Measurements from ENCODE around the gene IFIT5.

Gene IFIT5, protein sequence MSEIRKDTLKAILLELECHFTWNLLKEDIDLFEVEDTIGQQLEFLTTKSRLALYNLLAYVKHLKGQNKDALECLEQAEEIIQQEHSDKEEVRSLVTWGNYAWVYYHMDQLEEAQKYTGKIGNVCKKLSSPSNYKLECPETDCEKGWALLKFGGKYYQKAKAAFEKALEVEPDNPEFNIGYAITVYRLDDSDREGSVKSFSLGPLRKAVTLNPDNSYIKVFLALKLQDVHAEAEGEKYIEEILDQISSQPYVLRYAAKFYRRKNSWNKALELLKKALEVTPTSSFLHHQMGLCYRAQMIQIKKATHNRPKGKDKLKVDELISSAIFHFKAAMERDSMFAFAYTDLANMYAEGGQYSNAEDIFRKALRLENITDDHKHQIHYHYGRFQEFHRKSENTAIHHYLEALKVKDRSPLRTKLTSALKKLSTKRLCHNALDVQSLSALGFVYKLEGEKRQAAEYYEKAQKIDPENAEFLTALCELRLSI

DNA sequence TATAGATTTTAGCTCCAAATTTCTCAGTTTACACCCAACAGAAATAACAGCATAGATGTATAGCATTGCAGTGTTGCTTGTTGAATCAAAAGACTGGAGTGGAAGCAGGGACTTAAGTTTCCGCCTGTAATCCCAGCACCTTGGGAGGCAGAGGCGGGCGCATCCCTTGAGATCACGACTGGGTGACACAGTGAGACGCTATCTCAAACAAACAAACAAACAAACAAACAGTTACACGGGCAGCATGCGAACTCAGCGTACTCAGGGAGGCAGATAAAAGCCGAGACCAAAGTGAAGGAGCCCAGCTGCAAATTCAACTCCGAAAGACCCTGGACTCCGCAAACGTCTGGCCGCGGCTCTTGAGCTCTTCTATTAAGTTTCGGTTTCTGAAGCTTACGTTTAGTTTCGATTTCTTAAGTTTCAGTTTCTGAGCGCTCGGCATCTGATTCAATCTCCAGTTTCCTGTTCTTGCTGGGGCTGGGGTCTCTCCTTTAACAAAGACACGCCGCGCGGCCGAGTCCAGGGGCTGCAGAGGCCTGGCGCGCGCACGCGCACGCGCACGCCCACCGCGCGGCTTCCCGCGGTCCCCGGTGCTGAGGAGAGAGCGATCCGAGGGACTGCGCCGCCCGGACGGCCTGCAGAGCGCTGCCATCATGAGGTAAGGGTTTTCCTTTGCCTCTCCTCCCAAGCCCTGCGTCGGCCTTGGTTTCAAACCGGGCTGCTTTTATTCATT is at the start of gene IFIT5:
IFIT5 (plus strand) TSS at position 423 of the 733 bp plus-strand sequence; CDS start at position 654, 231 bp downstream.
- H3K36me3 ChIP-seq (ENCODE audit: insufficient read depth, low read length) = 0 out of 2 replicates have a peak, but pooled peaks cover 2% of the 10 kb centered on the region
- peaks cover 10% of the 10 kb centered on the region; the same call in 1 of the 2 replicates for H3K4me1 ChIP-seq (ENCODE audit: insufficient read depth, low read length)
- peak within 1 kb of the TSS; percentile 76 for H3K9ac ChIP-seq (ENCODE audit: low read depth, low read length)
- no peaks in the 10 kb centered on the region for H3K9me3 ChIP-seq (ENCODE audit: control insufficient read depth, insufficient read depth, low read length)

DNA sequence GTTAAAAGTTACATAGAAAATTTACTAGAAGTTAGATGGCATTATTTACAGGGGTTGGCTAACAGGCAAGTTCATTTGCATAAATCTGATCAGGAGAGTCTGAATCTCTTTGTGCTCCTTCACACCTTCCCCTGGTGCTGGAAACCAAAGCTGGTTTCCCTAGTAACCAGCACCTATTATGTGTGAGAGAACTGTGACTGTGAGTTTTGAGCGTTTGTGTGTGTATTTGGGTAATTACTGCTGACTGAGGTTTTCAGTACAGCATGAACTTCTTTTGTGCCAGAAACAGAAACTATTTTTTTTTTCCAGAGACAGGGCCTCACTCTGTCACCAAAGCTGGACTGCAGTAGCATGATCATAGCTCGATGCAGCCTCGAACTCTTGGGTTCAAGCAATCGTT is 46.8 kb upstream of the IFIT5 start:
- Histone ChIP-seq H3K4me1 (ENCODE audit: insufficient read depth, low read length) (0 out of 2 replicates have a peak, but pooled peaks cover 5% of the 10 kb centered on the region), H3K9me3 (ENCODE audit: control insufficient read depth, insufficient read depth, low read length) (no peaks in the 10 kb centered on the region), H3K9ac (ENCODE audit: low read depth, low read length) (no peak overlapping the region), H3K36me3 (ENCODE audit: insufficient read depth, low read length) (no peaks in the 10 kb centered on the region)

DNA sequence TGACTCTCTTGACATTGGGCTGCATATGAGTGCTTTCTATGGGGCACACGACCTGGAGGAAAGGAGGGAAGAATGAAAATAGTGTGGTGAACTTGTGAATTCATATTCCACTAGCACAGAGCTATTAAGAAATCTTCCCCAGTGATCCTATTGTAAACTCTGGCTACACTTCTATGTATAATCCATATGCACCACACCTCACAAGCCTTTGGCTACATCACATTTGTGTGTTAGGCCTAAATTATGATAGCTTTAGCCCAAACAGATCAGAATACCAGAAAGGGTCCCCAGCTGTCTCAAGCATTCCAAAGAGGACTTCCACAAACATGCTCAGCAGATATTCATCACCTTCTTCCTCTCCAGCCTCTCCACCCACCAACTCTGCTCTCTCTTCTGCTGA is 46.2 kb upstream of the IFIT5 start:
- no peaks in the 10 kb centered on the region for H3K36me3 ChIP-seq (ENCODE audit: insufficient read depth, low read length)
- no peak overlapping the region for H3K9ac ChIP-seq (ENCODE audit: low read depth, low read length)
- H3K4me1 ChIP-seq (ENCODE audit: insufficient read depth, low read length) = 0 out of 2 replicates have a peak, but pooled peaks cover 5% of the 10 kb centered on the region
- no peaks in the 10 kb centered on the region for H3K9me3 ChIP-seq (ENCODE audit: control insufficient read depth, insufficient read depth, low read length)

DNA sequence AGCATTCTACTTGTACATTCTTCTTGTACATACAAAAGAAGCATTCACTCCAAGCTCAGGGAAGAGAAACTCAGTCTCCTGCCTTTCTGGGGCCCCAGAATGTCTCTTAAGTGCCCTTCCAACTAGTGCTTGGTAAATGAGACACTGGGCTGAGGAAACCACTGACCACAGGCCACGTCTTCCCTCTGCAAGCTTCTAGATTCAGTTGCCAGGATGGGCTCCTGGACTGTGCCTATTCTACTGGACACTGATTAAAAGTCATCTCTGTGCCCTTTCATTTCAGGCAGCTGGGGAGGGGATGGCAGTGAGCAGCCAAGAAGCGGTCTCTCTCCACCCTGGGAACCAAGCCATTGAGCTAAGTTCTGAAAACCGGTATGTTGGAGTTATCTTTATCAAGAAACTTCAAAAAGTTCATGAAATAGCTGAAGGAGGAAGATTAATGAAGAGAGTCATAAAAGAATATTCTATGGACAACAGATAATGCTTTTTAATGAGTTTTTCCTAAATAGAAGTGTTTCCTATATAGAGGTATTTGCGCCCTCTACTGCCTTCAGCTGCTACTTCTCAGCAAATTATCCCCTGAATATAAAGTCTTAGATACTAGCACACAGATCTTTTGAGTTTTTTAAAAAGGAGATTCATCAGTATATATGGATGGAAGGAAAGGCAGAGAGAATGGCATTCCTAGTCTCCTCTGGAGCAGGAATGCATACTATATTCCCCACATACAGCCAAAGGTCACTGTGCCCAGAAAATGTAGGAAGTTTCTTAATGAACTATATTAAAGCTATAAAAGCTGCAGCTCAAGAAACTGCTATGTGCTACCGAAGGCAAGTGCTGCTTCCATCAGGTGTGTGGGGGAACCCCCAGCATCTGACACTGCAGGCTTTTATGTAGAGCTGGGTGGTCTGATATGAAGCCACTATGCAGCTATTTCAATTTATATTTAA is 44.9 kb upstream of the IFIT5 start:
- no peak overlapping the region for H3K9ac ChIP-seq (ENCODE audit: low read depth, low read length)
- no peaks in the 10 kb centered on the region for H3K36me3 ChIP-seq (ENCODE audit: insufficient read depth, low read length)
- no peaks in the 10 kb centered on the region for H3K9me3 ChIP-seq (ENCODE audit: control insufficient read depth, insufficient read depth, low read length)
- 0 out of 2 replicates have a peak, but pooled peaks cover 5% of the 10 kb centered on the region for H3K4me1 ChIP-seq (ENCODE audit: insufficient read depth, low read length)

DNA sequence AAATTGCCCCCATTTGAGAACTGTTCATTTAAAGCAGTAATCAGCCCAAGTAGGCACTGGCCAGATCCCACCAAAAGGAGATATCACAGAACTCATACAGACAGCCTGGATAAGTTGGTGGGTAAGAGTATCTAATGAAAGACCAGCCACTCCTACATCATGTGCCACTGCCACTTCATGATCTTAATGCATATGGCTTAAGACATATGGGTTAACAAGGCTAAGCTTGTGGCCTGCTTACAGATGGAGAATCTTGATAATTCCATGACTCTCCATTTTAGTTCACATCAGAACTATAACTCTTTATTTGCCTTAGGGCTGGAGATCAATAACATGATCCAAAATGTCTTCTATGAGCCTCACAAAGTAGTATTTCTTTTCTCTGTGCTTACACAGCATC is 43.3 kb upstream of the IFIT5 start:
- Histone ChIP-seq H3K9me3 (ENCODE audit: control insufficient read depth, insufficient read depth, low read length) (no peaks in the 10 kb centered on the region), H3K9ac (ENCODE audit: low read depth, low read length) (no peak overlapping the region), H3K36me3 (ENCODE audit: insufficient read depth, low read length) (no peaks in the 10 kb centered on the region), H3K4me1 (ENCODE audit: insufficient read depth, low read length) (0 out of 2 replicates have a peak, but pooled peaks cover 5% of the 10 kb centered on the region)

DNA sequence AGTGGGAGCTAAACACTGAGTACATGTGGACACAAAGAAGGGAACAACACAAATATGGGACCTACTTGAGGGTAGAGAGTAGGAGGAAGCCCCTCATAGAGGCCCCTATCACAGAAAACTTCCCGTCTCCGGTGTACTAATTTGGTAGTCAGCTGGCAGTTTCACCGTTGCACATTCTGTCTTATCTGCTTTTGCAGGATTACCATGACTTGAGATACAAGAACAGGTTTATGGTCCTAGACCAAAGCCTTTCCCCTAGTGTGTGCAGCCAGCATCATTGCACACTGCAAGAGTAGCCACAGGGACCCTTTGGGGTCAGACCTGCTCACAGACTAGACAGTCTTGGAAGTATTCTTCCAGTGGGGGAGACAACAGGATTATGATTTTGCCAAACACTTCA is 42.4 kb upstream of the IFIT5 start:
- Histone ChIP-seq H3K4me1 (ENCODE audit: insufficient read depth, low read length) (0 out of 2 replicates have a peak, but pooled peaks cover 5% of the 10 kb centered on the region), H3K9me3 (ENCODE audit: control insufficient read depth, insufficient read depth, low read length) (no peaks in the 10 kb centered on the region), H3K36me3 (ENCODE audit: insufficient read depth, low read length) (no peaks in the 10 kb centered on the region), H3K9ac (ENCODE audit: low read depth, low read length) (no peak overlapping the region)

DNA sequence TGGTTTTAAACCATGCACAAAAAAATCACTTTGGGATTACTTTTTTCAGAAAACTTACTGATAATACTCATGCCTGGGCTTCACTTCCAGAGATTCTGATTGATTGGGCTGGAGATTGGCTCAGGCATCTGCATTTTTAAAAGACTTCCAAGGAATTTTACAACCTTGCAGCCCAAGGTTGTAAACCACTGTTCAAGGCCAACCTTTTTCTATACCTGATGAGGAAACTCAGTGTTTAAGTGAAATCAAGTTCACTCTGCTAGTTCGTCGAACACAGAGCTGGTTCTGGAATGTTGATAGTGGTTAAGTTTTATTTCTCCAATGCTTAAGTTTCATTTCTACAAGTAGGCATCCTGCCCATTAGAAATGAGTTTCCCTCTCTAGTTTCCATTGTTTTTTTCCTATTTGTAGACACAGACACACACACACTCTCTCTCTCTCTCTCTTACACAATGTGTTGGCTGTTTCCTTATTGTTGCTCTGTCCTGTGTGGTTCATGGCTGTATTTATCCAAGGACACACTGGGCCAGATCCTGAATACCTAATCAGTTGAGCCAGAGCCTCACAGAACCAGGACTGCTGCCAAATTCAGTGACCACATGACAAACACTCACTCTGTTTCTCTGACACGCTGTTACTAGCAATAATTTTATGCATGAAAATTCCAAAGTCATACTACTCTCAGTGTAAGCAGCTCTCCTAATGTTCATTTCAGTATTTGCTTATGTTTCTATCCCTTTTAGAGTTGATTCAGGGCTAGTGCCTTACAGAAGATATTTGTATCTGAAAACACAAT is 40.3 kb upstream of the IFIT5 start:
- Histone ChIP-seq H3K36me3 (ENCODE audit: insufficient read depth, low read length) (no peaks in the 10 kb centered on the region), H3K9ac (ENCODE audit: low read depth, low read length) (no peak overlapping the region), H3K4me1 (ENCODE audit: insufficient read depth, low read length) (no peaks in the 10 kb centered on the region), H3K9me3 (ENCODE audit: control insufficient read depth, insufficient read depth, low read length) (no peaks in the 10 kb centered on the region)

DNA sequence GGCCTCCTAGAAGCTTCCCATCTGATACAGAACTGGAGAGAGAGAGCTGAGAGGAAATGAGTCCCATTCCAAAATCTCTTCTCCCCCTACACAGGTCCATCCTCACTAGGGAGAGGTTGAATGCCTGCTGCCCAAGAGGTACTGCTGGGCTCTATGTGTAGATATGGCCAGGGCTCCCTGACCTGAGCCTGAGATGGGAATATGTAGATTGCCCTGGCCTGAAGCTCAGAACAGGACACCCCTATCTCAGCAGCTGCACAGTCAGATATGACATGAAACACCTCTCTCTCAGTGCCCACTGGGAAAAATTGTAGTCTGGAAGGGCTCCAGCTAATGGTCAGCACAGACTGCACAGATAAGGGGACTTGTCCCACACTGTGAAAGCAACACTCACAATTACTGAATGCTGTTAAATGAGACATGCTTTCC is 39.6 kb upstream of the IFIT5 start:
- Histone ChIP-seq H3K9me3 (ENCODE audit: control insufficient read depth, insufficient read depth, low read length) (no peaks in the 10 kb centered on the region), H3K4me1 (ENCODE audit: insufficient read depth, low read length) (no peaks in the 10 kb centered on the region), H3K36me3 (ENCODE audit: insufficient read depth, low read length) (no peaks in the 10 kb centered on the region), H3K9ac (ENCODE audit: low read depth, low read length) (no peak overlapping the region)

DNA sequence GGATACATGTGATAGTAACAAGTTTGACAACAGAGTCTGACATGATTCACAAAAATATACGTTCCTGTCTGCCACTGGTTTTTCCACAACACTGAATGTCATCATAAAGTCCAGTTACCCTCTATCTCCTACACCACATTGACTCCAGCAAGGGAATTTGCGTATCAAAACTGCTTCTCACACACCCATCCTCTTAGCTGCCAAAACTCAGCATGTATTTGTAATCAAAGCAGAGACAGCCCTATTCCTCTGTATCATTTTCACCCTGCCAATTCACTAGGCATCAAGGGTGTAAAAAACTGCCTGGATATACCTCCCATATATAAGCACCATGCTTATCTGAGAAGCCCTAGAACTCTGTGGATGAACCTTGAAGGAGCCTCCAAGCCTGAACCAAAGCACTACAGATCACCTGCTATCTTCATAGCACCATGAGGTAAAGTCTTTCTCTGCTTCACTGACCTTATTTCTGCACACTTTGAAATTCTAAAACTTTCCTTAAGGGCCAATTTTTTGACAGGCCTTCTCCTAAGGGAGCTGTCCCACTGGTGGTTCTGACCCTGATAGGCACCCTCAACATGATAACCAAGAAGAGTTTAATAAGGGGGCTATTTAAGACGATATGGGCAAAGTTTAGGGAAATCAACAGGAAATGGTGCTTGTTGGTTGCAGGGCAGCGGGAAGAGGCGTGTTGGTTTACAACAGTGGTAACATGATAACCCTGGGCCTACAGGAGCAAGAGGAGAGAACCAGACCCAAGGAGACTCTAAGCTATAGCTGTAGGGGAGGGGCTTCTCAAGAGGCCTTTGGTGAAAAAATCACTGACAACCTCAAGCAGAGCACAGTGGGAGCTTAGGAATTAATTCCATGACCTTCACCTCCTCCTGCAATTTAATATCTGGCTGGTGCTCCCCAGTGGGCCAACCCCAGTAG is 36.4 kb upstream of the IFIT5 start, which contains the start of gene IFIT1B:
IFIT1B (plus strand) TSS at position 352 of the 933 bp plus-strand sequence; CDS start at position 432, 80 bp downstream.
- H3K9ac ChIP-seq (ENCODE audit: low read depth, low read length) = no peak within 1 kb of the TSS
- no peaks in the 10 kb centered on the region for H3K9me3 ChIP-seq (ENCODE audit: control insufficient read depth, insufficient read depth, low read length)
- H3K36me3 ChIP-seq (ENCODE audit: insufficient read depth, low read length) = no peaks in the 10 kb centered on the region
- H3K4me1 ChIP-seq (ENCODE audit: insufficient read depth, low read length) = no peaks in the 10 kb centered on the region

DNA sequence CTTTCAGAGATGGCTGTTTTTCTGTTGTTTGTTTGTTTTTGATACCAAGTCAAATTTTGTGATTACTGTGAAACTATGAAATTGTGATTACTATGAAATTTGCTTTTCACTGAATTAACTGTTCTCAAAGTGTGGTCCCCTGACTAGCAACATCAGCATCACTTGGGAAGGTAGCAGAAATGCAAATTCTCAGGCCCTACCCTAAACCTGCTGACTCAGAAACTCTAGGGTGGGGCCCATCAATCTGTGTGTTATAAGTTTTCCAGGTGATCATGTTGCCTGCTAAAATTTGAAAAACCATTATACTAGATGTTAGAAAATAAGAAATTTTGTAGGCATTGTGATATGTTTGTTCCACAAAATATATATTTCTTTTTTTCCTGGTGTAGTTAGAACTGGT is 35.3 kb upstream of the IFIT5 start:
- H3K36me3 ChIP-seq (ENCODE audit: insufficient read depth, low read length) = no peaks in the 10 kb centered on the region
- no peak overlapping the region for H3K9ac ChIP-seq (ENCODE audit: low read depth, low read length)
- no peaks in the 10 kb centered on the region for H3K4me1 ChIP-seq (ENCODE audit: insufficient read depth, low read length)
- H3K9me3 ChIP-seq (ENCODE audit: control insufficient read depth, insufficient read depth, low read length) = no peaks in the 10 kb centered on the region

DNA sequence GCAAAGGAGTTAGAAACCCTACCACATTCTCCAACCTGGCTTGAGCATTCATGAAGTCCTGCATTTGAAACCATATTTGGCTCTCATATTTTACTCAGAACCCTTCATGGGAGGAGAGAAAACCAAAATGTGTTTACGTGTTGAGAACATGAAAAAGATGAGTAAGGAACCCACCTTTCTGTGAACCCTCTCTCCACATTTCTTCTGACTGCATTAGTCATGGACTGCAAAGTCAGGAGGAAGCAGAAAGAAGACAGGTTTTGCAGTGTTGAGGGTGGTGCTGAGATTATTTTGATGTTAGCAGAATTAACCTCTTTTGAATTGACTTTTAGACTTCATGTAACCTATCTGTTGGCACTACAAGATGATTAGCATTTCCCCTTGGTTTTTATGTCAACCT is 31.6 kb upstream of the IFIT5 start:
- Histone ChIP-seq H3K9ac (ENCODE audit: low read depth, low read length) (no peak overlapping the region), H3K4me1 (ENCODE audit: insufficient read depth, low read length) (no peaks in the 10 kb centered on the region), H3K9me3 (ENCODE audit: control insufficient read depth, insufficient read depth, low read length) (no peaks in the 10 kb centered on the region), H3K36me3 (ENCODE audit: insufficient read depth, low read length) (no peaks in the 10 kb centered on the region)

DNA sequence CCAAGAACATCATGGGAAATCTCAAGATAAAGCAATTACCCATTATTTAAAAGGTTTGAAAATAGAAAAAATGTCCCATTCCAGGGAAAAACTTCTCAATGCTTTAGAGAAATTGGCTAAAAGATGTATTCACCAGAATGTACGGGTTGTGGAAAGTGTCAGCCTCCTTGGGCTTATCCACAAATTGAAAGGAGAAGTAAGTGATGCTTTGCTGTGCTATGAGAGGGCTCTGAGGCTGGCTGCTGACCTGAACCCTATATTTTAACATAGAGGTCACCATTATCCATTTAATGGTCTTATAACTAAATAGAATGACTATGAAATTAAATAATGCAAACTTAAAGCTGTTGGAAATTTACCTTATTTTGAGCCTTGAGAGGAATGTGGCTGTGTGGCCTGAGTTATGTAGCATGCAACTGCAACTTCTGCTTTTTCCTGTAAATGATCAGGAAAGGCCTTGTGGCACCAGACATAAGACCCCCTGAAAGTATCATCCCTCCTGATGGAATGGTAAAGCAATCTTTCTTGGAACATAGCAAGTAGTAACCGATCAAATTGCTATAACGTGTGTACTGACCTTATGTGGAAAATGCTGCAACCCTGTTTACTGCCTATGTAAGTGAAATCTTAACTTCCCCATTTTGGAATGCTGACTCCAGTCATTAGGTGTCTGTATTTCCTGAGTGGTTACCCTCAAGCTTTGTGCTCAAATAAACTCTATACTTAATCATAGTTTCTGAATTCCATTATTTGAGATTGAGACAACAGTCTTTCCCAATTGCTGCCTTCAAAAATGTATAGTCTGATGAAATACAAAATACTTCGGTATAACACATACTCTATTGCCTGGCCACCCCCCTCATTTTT is 29.7 kb upstream of the IFIT5 start:
- H3K9ac ChIP-seq (ENCODE audit: low read depth, low read length) = no peak overlapping the region
- H3K9me3 ChIP-seq (ENCODE audit: control insufficient read depth, insufficient read depth, low read length) = no peaks in the 10 kb centered on the region
- no peaks in the 10 kb centered on the region for H3K4me1 ChIP-seq (ENCODE audit: insufficient read depth, low read length)
- H3K36me3 ChIP-seq (ENCODE audit: insufficient read depth, low read length) = no peaks in the 10 kb centered on the region

Data from ES-I3 (cell line).